ENCODE results near the gene APOC4. TPM values are rescaled to one million over a fixed set of nuclear protein-coding genes. Genes with fewer than 3 reads are reported as not detected.

Gene APOC4, protein sequence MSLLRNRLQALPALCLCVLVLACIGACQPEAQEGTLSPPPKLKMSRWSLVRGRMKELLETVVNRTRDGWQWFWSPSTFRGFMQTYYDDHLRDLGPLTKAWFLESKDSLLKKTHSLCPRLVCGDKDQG
- total RNA-seq = not detected in 2 replicates

DNA sequence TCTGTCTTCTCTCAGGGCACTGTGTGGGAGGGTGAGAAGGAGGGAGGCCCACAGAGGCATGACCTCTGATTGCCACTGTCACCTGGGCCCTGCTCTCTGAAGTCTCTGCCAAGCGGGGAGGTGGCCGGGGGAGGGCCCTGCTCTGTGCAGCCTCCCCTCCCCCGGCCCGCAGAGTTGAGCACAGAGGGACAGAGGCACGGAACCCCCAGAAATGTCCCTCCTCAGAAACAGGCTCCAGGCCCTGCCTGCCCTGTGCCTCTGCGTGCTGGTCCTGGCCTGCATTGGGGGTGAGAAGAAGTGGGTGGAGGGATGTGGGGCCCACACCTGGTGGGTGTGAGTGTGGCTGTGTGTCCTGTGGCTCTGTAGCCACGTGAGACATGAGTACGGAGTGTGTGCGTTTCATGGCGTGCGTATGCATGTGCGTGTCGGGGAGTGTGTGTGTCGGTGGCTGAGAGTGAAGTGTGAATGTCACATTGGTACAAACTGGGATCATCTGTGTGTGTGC, at the start of gene APOC4:
TSS of gene APOC4 (plus strand) at position 171 of the 505 bp plus-strand sequence. CDS start at position 212, 41 bp downstream.
- no peak within 1 kb of the TSS for H3K27ac Mint-ChIP-seq
- intact Hi-C loops (cut with micrococcal nuclease) = no loop called here
- H3K4me1 Mint-ChIP-seq (ENCODE audit: low read depth) = no peaks in the 10 kb centered on the region
- no peaks in the 10 kb centered on the region for H3K36me3 Mint-ChIP-seq (ENCODE audit: low read depth)
- no peak for DNase-seq (ENCODE audit: low spot score)
- H3K9me3 Mint-ChIP-seq = no peaks in the 10 kb centered on the region
- no peaks in the 10 kb centered on the region for H3K27me3 Mint-ChIP-seq (ENCODE audit: low read depth)
- no peak within 1 kb of the TSS for H3K4me3 Mint-ChIP-seq (ENCODE audit: low read depth)

DNA sequence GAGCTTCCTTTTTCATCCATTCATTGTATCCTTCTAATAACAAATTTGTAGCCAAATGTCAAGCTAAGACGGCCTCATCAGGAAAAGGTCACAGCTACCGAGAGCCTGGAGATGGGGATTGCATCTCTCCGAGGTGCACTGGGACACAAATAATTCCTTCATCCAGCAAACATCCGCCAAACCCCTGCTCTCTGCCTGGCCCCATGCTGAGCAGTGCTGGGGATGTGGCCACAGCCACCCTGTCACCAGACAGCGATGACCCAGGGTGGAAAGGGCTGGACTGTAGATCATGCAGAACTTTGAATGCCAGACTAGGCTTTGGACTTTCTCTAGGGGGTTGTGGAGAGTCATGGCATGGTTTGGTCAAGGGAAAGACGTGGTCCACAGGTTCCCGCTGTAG, 49.1 kb upstream of the APOC4 start:
- intact Hi-C loops (cut with micrococcal nuclease) = no loop called here
- Mint-ChIP-seq H3K4me1 (ENCODE audit: low read depth) (peaks cover 19% of the 10 kb centered on the region), H3K9me3 (peaks cover 4% of the 10 kb centered on the region), H3K27me3 (ENCODE audit: low read depth) (no peaks in the 10 kb centered on the region), H3K4me3 (ENCODE audit: low read depth) (peak overlapping the region; percentile 95), H3K36me3 (ENCODE audit: low read depth) (peaks cover 51% of the 10 kb centered on the region), H3K27ac (peak overlapping the region; percentile 54)
- DNase-seq (ENCODE audit: low spot score) = no peak

DNA sequence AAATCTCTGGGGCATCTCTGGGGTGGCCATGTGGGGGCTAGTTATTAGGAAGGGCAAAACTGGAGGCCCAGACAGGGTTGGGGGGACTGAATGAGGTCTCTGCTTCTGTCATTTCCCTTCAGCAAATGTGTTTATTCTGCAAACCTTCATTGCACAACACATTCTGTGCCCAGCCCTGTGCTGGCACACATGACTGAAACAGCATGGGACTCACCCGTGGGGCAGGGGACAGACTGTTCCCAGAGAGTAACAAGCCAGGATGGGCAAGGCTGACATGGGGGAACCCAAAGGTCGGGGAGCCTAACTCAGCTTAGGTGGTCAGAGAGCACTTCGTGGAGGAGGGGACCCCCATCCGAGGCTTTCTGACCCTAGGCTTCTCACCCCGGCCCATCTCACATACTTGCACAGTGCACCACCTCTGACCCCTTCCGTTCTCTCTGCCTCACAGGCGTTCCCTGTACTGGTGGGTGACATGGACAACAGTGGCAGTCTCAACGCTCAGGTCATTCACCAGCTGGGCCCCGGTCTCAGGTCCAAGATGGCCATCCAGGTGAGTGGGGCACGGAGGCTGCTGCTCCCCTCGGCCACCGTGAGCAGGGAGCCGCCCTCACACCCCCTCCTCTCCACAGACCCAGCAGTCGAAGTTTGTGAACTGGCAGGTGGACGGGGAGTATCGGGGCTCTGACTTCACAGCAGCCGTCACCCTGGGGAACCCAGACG, 48.5 kb upstream of the APOC4 start:
- Mint-ChIP-seq H3K4me3 (ENCODE audit: low read depth) (peak overlapping the region; percentile 95), H3K4me1 (ENCODE audit: low read depth) (peaks cover 19% of the 10 kb centered on the region), H3K27me3 (ENCODE audit: low read depth) (no peaks in the 10 kb centered on the region), H3K27ac (no peak overlapping the region), H3K9me3 (peaks cover 4% of the 10 kb centered on the region), H3K36me3 (ENCODE audit: low read depth) (peaks cover 54% of the 10 kb centered on the region)
- DNase-seq (ENCODE audit: low spot score) = no peak
- intact Hi-C loops (cut with micrococcal nuclease) = no loop called here

DNA sequence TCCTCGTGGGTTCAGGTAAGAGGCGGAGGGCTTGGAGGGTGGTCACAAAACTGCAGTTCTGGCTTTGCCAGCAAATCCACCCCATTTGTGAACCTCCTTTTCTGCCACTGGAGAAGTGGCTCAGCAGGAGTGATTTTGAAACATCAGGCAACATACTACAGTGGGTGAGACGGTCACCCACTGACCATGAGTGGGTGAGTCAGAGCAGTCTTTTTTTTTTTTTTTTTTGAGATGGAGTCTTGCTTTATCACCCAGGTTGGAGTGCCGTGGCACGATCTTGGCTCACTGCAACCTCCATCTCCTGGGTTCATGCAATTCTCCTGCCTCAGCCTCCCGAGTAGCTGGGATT, 48.0 kb upstream of the APOC4 start:
- peaks cover 54% of the 10 kb centered on the region for H3K36me3 Mint-ChIP-seq (ENCODE audit: low read depth)
- H3K27me3 Mint-ChIP-seq (ENCODE audit: low read depth) = no peaks in the 10 kb centered on the region
- no peak overlapping the region for H3K4me3 Mint-ChIP-seq (ENCODE audit: low read depth)
- no peak for DNase-seq (ENCODE audit: low spot score)
- peaks cover 18% of the 10 kb centered on the region for H3K4me1 Mint-ChIP-seq (ENCODE audit: low read depth)
- H3K9me3 Mint-ChIP-seq = peaks cover 2% of the 10 kb centered on the region
- H3K27ac Mint-ChIP-seq = no peak overlapping the region
- intact Hi-C loops (cut with micrococcal nuclease) = no loop called here

DNA sequence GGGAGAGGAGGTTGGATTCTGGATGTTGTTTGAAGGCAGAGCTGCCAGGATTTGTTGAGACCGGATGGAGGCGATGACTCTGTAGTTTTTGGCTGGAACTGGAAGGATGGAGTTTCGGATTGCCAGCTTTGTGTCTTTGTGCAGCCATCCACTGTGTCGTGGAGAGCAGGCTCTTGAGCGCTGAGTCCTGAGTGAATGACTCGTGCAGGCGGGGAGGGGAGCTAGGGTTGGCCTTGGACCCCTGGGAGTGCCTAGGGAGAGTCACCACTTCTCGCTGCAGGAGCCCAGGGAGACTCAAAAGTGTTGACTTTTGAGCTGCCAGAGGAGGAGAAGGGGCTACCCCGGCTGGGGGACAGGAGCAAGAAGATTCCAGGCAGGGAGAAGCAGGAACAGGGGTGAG, 47.1 kb upstream of the APOC4 start:
- intact Hi-C loops (cut with micrococcal nuclease) = no loop called here
- H3K9me3 Mint-ChIP-seq = no peaks in the 10 kb centered on the region
- H3K36me3 Mint-ChIP-seq (ENCODE audit: low read depth) = peaks cover 61% of the 10 kb centered on the region
- no peak overlapping the region for H3K4me3 Mint-ChIP-seq (ENCODE audit: low read depth)
- H3K27ac Mint-ChIP-seq = no peak overlapping the region
- H3K4me1 Mint-ChIP-seq (ENCODE audit: low read depth) = peaks cover 16% of the 10 kb centered on the region
- no peak for DNase-seq (ENCODE audit: low spot score)
- H3K27me3 Mint-ChIP-seq (ENCODE audit: low read depth) = no peaks in the 10 kb centered on the region

DNA sequence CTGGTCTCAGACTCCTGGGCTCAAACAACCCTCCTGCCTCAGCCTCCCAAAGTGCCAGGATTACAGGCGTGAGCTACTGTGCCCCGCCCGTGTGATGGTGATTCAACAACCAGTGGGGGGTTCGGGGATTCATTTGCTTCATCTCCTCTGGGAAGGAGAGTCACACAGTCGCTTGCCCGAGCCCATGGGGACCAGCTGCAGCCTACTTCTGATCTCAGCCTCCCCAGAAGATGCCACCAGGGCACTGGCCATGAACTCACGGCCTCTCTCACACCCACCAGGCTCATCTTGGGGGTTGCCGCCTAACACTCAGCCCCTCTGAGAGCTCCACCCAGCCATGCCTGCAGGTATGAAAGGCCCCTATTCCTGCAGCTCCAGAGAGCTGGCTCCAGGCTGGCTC, 44.2 kb upstream of the APOC4 start:
- peaks cover 2% of the 10 kb centered on the region for H3K4me1 Mint-ChIP-seq (ENCODE audit: low read depth)
- H3K4me3 Mint-ChIP-seq (ENCODE audit: low read depth) = no peak overlapping the region
- H3K27ac Mint-ChIP-seq = no peak overlapping the region
- peaks cover 69% of the 10 kb centered on the region for H3K36me3 Mint-ChIP-seq (ENCODE audit: low read depth)
- no peaks in the 10 kb centered on the region for H3K9me3 Mint-ChIP-seq
- intact Hi-C loops (cut with micrococcal nuclease) = no loop called here
- H3K27me3 Mint-ChIP-seq (ENCODE audit: low read depth) = no peaks in the 10 kb centered on the region
- no peak for DNase-seq (ENCODE audit: low spot score)

DNA sequence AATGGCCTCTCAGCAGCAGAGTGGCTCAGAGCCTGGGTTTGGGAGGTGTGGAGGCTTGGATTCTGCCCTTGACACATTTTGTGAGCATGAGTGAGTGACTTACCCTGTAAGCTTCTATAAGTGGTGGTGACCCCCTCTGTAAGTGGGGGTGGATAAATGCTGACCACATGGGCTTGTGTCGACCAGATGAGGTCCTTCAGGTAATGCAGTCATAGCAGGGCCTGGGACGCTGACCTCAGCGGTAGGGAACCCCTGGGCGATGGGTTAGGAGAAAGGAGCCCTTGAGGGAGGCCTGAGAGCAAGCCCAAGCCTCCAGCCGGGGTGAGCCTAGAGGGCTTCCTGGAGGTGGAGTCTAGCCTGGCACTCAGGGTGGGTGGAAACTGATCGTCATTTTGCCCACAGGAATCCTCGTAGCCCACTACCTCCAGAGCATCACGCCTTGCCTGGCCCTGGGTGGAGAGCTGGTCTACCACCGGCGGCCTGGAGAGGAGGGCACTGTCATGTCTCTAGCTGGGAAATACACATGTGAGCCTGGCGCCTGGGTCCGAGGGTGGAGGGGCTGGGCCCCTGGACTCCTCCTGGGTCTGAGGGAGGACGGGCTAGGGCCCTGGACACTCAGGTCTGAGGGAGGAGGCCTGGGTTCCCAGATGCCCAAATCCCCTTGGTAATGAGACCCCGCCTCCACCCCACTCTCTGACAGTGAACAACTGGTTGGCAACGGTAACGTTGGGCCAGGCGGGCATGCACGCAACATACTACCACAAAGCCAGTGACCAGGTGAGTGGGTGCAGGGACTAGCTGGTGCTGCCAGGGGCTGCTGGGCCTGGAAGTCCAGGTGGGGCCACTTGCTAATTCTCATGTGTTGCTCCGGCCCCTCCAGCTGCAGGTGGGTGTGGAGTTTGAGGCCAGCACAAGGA, 41.5 kb upstream of the APOC4 start:
- intact Hi-C loops (cut with micrococcal nuclease) = no loop called here
- no peaks in the 10 kb centered on the region for H3K27me3 Mint-ChIP-seq (ENCODE audit: low read depth)
- peaks cover 56% of the 10 kb centered on the region for H3K36me3 Mint-ChIP-seq (ENCODE audit: low read depth)
- H3K27ac Mint-ChIP-seq = no peak overlapping the region
- no peaks in the 10 kb centered on the region for H3K9me3 Mint-ChIP-seq
- no peak for DNase-seq (ENCODE audit: low spot score)
- no peak overlapping the region for H3K4me3 Mint-ChIP-seq (ENCODE audit: low read depth)
- no peaks in the 10 kb centered on the region for H3K4me1 Mint-ChIP-seq (ENCODE audit: low read depth)

DNA sequence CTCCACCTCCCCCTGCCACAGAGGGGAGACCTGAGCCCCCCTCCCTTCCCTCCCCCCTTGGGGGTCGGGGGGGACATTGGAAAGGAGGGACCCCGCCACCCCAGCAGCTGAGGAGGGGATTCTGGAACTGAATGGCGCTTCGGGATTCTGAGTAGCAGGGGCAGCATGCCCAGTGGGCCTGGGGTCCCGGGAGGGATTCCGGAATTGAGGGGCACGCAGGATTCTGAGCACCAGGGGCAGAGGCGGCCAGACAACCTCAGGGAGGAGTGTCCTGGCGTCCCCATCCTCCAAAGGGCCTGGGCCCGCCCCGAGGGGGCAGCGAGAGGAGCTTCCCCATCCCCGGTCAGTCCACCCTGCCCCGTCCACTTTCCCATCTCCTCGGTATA, 38.8 kb upstream of the APOC4 start:
- intact Hi-C loops (cut with micrococcal nuclease) = loop anchor here (1.0 kb wide), 1 partner anchor 48 kb away; no protein-coding TSS in a partner anchor
- DNase-seq (ENCODE audit: low spot score) = no peak
- Mint-ChIP-seq H3K27me3 (ENCODE audit: low read depth) (peaks cover 7% of the 10 kb centered on the region), H3K9me3 (no peaks in the 10 kb centered on the region), H3K27ac (no peak overlapping the region), H3K4me1 (ENCODE audit: low read depth) (peaks cover 5% of the 10 kb centered on the region), H3K4me3 (ENCODE audit: low read depth) (no peak overlapping the region), H3K36me3 (ENCODE audit: low read depth) (peaks cover 39% of the 10 kb centered on the region)

DNA sequence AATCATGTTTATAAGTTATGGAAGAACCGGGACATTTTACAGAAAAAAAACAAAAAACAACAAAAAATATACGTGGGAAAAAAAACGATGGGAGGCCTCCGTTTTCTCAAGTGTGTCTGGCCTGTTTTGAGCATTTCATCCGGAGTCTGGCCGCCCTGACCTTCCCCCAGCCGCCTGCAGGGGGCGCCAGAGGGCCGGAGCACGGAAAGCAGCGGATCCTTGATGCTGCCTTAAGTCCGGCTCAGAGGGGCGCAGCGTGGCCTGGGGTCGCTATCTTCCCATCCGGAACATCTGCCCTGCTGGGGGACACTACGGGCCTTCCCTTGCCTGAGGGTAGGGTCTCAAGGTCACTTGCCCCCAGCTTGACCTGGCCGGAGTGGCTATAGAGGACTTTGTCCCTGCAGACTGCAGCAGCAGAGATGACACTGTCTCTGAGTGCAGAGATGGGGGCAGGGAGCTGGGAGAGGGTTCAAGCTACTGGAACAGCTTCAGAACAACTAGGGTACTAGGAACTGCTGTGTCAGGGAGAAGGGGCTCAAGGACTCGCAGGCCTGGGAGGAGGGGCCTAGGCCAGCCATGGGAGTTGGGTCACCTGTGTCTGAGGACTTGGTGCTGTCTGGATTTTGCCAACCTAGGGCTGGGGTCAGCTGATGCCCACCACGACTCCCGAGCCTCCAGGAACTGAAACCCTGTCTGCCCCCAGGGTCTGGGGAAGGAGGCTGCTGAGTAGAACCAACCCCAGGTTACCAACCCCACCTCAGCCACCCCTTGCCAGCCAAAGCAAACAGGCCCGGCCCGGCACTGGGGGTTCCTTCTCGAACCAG, 38.2 kb upstream of the APOC4 start:
- H3K27ac Mint-ChIP-seq = no peak overlapping the region
- H3K36me3 Mint-ChIP-seq (ENCODE audit: low read depth) = peaks cover 38% of the 10 kb centered on the region
- intact Hi-C loops (cut with micrococcal nuclease) = loop anchor here (1.0 kb wide), 1 partner anchor 47 kb away; no protein-coding TSS in a partner anchor

DNA sequence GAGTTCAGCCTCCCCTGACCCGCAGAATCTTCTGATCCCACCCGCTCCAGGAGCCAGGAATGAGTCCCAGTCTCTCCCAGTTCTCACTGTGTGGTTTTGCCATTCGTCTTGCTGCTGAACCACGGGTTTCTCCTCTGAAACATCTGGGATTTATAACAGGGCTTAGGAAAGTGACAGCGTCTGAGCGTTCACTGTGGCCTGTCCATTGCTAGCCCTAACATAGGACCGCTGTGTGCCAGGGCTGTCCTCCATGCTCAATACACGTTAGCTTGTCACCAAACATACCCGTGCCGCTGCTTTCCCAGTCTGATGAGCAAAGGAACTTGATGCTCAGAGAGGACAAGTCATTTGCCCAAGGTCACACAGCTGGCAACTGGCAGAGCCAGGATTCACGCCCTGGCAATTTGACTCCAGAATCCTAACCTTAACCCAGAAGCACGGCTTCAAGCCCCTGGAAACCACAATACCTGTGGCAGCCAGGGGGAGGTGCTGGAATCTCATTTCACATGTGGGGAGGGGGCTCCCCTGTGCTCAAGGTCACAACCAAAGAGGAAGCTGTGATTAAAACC, 37.5 kb upstream of the APOC4 start:
- no peak for DNase-seq (ENCODE audit: low spot score)
- H3K36me3 Mint-ChIP-seq (ENCODE audit: low read depth) = peaks cover 34% of the 10 kb centered on the region
- peaks cover 5% of the 10 kb centered on the region for H3K4me1 Mint-ChIP-seq (ENCODE audit: low read depth)
- no peak overlapping the region for H3K4me3 Mint-ChIP-seq (ENCODE audit: low read depth)
- peaks cover 7% of the 10 kb centered on the region for H3K27me3 Mint-ChIP-seq (ENCODE audit: low read depth)
- intact Hi-C loops (cut with micrococcal nuclease) = no loop called here
- H3K27ac Mint-ChIP-seq = no peak overlapping the region
- H3K9me3 Mint-ChIP-seq = no peaks in the 10 kb centered on the region

More for the DNA sequence above, 38.2 kb upstream of the APOC4 start:
- H3K4me3 Mint-ChIP-seq (ENCODE audit: low read depth) = no peak overlapping the region
- H3K9me3 Mint-ChIP-seq = no peaks in the 10 kb centered on the region
- H3K27me3 Mint-ChIP-seq (ENCODE audit: low read depth) = peaks cover 7% of the 10 kb centered on the region
- peak; percentile 62 for DNase-seq (ENCODE audit: low spot score)
- peaks cover 5% of the 10 kb centered on the region for H3K4me1 Mint-ChIP-seq (ENCODE audit: low read depth)

DNA sequence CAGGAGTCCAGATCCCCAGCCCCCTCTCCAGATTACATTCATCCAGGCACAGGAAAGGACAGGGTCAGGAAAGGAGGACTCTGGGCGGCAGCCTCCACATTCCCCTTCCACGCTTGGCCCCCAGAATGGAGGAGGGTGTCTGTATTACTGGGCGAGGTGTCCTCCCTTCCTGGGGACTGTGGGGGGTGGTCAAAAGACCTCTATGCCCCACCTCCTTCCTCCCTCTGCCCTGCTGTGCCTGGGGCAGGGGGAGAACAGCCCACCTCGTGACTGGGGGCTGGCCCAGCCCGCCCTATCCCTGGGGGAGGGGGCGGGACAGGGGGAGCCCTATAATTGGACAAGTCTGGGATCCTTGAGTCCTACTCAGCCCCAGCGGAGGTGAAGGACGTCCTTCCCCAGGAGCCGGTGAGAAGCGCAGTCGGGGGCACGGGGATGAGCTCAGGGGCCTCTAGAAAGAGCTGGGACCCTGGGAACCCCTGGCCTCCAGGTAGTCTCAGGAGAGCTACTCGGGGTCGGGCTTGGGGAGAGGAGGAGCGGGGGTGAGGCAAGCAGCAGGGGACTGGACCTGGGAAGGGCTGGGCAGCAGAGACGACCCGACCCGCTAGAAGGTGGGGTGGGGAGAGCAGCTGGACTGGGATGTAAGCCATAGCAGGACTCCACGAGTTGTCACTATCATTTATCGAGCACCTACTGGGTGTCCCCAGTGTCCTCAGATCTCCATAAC, 36.4 kb upstream of the APOC4 start, which contains the start of gene APOE:
TSS of gene APOE (plus strand) at position 360 of the 724 bp plus-strand sequence. CDS start 829 bp downstream, outside the sequence.
- H3K27me3 Mint-ChIP-seq (ENCODE audit: low read depth) = peaks cover 7% of the 10 kb centered on the region
- no peak within 1 kb of the TSS for H3K27ac Mint-ChIP-seq
- H3K4me1 Mint-ChIP-seq (ENCODE audit: low read depth) = peaks cover 9% of the 10 kb centered on the region
- H3K4me3 Mint-ChIP-seq (ENCODE audit: low read depth) = no peak within 1 kb of the TSS
- peaks cover 24% of the 10 kb centered on the region for H3K36me3 Mint-ChIP-seq (ENCODE audit: low read depth)
- no peaks in the 10 kb centered on the region for H3K9me3 Mint-ChIP-seq
- DNase-seq (ENCODE audit: low spot score) = no peak
- intact Hi-C loops (cut with micrococcal nuclease) = no loop called here
